B cell (primary cell): ENCODE data around the gene APLP2.

Source experiments
- EZH2 ChIP-seq: IDR thresholded peaks from 2 replicates; pipeline ENCODE4 v1.6.1; 2012; ENCODE audit warnings: borderline replicate concordance, low read depth, mild to moderate bottlenecking, moderate library complexity, low read length; ENCODE audit not compliant: insufficient read depth, poor library complexity, severe bottlenecking
- TF ChIP-seq, protein P1 (sequence below): fragments of 200-600 bp; IDR thresholded peaks from one replicate; pipeline ENCODE4 v1.8.0; 2022; ENCODE audit warnings: antibody characterized with exemption, mild to moderate bottlenecking

DNA sequence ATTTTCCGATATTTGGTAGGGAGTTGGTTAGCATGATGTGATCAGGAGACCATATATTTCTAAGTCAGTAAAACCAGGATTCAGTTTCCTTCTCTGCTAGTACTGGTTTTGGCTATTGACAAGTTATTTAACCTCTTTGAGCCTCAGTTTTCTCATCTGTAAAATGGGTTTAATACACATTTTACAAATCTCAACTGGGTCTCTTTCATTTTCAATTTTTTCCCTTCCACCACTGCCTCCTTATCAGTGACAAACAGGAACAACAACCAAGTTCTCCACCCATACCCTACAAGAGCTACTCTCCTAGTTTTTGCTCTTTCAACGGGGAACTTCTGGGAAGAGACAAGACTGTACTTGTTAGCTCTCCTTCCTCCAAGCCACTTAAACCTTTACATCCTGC lies 6.2 kb upstream of the APLP2 start:
- TF ChIP-seq, protein P1, sequence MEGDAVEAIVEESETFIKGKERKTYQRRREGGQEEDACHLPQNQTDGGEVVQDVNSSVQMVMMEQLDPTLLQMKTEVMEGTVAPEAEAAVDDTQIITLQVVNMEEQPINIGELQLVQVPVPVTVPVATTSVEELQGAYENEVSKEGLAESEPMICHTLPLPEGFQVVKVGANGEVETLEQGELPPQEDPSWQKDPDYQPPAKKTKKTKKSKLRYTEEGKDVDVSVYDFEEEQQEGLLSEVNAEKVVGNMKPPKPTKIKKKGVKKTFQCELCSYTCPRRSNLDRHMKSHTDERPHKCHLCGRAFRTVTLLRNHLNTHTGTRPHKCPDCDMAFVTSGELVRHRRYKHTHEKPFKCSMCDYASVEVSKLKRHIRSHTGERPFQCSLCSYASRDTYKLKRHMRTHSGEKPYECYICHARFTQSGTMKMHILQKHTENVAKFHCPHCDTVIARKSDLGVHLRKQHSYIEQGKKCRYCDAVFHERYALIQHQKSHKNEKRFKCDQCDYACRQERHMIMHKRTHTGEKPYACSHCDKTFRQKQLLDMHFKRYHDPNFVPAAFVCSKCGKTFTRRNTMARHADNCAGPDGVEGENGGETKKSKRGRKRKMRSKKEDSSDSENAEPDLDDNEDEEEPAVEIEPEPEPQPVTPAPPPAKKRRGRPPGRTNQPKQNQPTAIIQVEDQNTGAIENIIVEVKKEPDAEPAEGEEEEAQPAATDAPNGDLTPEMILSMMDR, result no peak
- no peak for TF ChIP-seq EZH2
